ENCODE measurements around the gene EHD2. TPM values are rescaled to one million over a fixed set of nuclear protein-coding genes. Genes with fewer than 3 reads are reported as not detected.
"Not testable (repeated sequence)": the region's sequence is repeated elsewhere in the genome, so short reads cannot be mapped to it uniquely, and the experiment has no call there.

The EHD2 gene
- 60.5 TPM for total RNA-seq
- long read RNA-seq, transcript EHD2-201 (6 exons, 3,585 nt) = major isoform, 8 of 40 reads
- long read RNA-seq, partial matches to known transcripts = 23 of 40 reads
- long read RNA-seq, other reads (novel, unspliced or antisense) = 9 of 40 reads

DNA sequence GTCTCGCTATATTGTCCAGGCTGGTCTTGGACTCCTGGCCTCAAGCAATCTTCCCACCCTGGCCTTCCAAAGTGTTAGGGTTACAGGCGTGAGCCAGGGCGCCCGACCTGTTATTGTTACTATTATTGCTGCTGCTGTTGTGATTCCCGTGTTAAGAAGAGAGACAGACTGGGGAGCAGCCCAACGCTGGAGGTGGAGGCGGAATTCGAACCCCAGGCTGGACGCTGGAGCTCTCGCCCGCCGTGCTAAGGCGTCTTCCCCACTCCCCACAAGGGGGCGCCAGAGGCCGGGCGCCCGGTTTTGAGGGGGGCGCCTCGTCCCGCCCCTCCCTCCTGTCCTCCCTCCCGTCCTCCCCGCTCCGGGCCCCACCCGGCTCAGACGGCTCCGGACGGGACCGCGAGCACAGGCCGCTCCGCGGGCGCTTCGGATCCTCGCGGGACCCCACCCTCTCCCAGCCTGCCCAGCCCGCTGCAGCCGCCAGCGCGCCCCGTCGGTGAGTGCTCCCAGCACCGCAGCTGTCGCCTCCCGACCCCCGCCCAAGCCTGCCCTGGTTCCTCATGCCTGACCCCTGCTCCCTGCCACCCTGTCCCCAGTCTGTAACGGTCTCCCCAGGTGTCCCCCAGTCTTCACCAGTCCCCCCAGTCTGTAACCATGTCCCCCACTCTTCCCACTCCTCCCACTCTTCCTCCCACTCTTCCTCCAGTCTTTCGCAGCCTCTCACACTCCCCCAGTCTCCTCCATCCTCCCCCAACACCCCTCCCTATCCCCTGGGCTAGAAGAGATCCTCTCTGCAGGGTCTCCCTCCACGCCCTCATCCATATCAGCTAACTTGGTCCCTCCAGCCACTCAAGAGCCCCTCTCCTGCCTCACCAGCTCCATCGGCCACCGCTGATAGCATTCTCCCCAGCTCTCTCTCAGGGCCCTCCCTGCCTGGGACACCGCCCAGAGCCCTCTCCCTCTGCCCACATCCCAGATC is at the start of gene EHD2:
Gene EHD2 (plus strand): TSS at position 377 of the 976 bp plus-strand sequence. CDS start 3,191 bp downstream, outside the sequence.
- DNase-seq (ENCODE audit: missing footprints) (peak; percentile 80), ATAC-seq (peak; percentile 95)
- intact Hi-C loops (cut with DNase I) = loop anchor here (1.0 to 2.0 kb wide), 2 partner anchors 30 to 75 kb away; no protein-coding TSS in a partner anchor

GRCh38 chr19:47663435-47663910 is 49.7 kb upstream of the EHD2 start:
- DNase-seq (ENCODE audit: missing footprints) (no peak), ATAC-seq (no peak)
- intact Hi-C loops (cut with DNase I) = loop anchor here (5.0 kb wide), 1 partner anchor 41 kb away; no protein-coding TSS in a partner anchor

- peak; percentile 84 for DNase-seq (ENCODE audit: missing footprints)
- intact Hi-C loops (cut with DNase I) = loop anchor here (2.0 to 5.0 kb wide), 2 partner anchors 42 to 55 kb away; partner anchors contain the start of gene BICRA
- peak; percentile 81 for ATAC-seq
These were observed 49.1 kb upstream of the EHD2 start for GRCh38 chr19:47663911-47664771.

- intact Hi-C loops (cut with DNase I); ATAC-seq: not testable (repeated sequence)
These were observed 44.7 kb upstream of the EHD2 start for GRCh38 chr19:47668556-47668955.

DNA sequence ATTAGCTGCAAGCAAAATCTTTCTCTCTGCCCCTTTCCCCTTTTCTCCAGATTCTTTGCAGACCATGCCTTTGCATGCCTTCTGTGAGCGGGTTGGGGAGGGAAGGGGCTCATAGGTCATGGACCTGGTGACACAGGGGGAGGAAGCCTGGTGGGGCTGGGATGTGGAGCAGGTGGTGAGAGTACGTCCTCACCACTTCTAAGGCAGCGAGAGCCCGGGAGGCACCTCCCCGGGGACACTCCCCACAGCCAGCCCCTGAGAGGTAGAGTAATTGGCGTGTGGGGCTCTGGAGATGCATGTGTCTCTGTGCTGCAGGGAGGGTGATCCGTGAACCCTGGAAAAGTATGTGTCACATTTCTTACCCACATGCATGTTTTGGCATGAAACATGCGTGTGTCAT is 42.5 kb upstream of the EHD2 start:
- DNase-seq (ENCODE audit: missing footprints) (no peak), ATAC-seq (no peak)

More at GRCh38 chr19:47668556-47668955, 44.7 kb upstream of the EHD2 start:
- not testable (repeated sequence) for DNase-seq (ENCODE audit: missing footprints)

DNA sequence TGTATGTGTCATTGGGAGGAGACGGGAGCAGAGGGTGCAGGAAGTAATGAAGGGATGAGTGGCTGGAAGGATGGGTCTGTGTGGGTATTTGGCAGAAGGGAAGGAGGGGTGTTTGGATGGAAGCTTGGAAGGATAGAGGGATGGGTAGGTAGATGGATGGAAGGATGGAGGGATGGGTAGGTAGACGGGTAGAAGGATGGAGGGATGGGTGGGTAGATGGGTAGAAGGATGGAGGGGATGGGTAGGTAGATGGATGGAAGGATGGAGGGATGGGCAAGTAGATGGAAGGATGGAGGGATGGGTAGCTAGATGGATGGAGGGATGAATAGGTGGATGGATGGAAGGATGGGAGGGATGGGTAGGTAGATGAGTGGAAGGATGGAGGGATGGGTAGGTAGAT is 41.7 kb upstream of the EHD2 start:
- ATAC-seq (no peak), DNase-seq (ENCODE audit: missing footprints) (no peak)
- intact Hi-C loops (cut with DNase I) = no loop called here

More for the DNA sequence above, 42.5 kb upstream of the EHD2 start:
- intact Hi-C loops (cut with DNase I) = no loop called here

DNA sequence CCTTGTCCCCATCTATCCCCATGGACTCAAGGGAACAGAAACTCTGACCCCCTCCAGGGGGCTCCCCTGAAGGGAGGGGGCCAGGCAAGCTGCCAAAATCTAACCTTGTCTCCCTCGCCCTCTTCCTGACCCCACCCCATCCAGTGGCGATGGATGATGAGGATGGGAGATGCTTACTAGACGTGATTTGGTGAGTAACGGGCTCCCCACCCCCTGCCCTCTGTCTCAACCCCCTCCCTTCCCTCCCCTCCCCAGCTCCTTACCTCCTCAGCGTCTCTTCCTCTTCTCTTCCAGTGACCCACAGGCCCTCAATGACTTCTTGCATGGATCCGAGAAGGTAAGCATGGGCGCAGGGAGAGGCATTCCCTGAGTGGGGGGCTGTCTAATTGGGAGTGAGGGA is 39.8 kb upstream of the EHD2 start:
- intact Hi-C loops (cut with DNase I) = no loop called here
- ATAC-seq = no peak
- no peak for DNase-seq (ENCODE audit: missing footprints)

DNA sequence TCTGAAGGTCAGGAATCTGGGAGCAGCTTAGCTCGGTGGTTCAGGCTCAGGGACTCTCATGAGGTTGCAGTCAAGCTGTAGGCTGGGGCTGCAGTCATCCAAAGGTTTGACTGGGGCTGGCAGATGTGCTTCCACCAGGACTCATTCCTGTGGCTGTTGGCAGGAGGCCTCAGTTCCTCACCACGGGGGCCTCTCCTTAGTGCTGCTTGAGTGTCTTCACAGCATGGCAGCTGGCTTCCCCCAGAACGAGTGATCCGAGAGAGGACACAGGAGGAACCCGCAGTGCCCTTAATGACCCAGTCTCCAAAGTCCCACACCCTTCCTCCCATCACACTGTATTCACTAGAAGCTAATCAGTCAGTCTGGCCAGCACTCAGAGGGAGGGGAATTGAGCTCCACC is 38.7 kb upstream of the EHD2 start:
- DNase-seq (ENCODE audit: missing footprints) (no peak), ATAC-seq (no peak)
- intact Hi-C loops (cut with DNase I) = no loop called here

GRCh38 chr19:47675271-47675670 is 38.0 kb upstream of the EHD2 start:
- DNase-seq (ENCODE audit: missing footprints) (no peak), ATAC-seq (no peak)
- intact Hi-C loops (cut with DNase I) = no loop called here

- ATAC-seq = no peak
- intact Hi-C loops (cut with DNase I) = no loop called here
- no peak for DNase-seq (ENCODE audit: missing footprints)
These were observed 37.4 kb upstream of the EHD2 start for GRCh38 chr19:47675859-47676258.

GRCh38 chr19:47676811-47677210 is 36.4 kb upstream of the EHD2 start:
- DNase-seq (ENCODE audit: missing footprints) (no peak), ATAC-seq (no peak)
- intact Hi-C loops (cut with DNase I) = no loop called here

GRCh38 chr19:47679251-47679900 is 33.8 kb upstream of the EHD2 start:
- DNase-seq (ENCODE audit: missing footprints) (no peak), ATAC-seq (no peak)
- intact Hi-C loops (cut with DNase I) = no loop called here

DNA sequence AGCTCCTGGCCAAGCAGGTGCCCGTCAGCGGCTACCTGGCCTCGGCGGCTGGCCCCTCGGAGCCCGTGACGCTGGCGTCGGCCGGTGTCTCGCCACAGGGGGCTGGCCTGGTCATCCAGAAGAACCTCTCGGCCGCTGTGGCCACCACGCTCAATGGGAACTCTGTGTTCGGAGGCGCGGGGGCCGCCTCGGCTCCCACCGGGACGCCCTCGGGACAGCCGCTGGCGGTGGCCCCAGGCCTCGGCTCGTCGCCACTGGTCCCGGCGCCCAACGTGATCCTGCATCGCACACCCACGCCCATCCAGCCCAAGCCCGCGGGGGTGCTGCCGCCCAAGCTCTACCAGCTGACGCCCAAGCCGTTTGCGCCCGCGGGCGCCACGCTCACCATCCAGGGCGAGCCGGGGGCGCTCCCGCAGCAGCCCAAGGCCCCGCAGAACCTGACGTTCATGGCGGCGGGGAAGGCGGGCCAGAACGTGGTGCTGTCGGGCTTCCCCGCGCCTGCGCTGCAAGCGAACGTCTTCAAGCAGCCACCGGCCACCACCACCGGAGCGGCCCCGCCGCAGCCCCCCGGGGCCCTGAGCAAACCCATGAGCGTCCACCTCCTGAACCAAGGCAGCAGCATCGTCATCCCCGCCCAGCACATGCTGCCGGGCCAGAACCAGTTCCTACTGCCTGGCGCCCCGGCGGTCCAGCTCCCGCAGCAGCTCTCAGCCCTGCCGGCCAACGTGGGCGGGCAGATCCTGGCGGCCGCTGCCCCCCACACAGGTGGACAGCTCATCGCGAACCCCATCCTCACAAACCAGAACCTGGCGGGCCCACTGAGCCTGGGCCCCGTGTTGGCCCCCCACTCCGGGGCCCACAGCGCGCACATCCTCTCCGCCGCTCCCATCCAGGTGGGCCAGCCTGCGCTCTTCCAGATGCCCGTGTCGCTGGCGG is 33.0 kb upstream of the EHD2 start:
- no peak for ATAC-seq
- peak; percentile 58 for DNase-seq (ENCODE audit: missing footprints)
- intact Hi-C loops (cut with DNase I) = no loop called here

GRCh38 chr19:47680858-47681332 is 32.3 kb upstream of the EHD2 start:
- intact Hi-C loops (cut with DNase I) = no loop called here
- DNase-seq (ENCODE audit: missing footprints) (peak; percentile 58), ATAC-seq (no peak)

DNA sequence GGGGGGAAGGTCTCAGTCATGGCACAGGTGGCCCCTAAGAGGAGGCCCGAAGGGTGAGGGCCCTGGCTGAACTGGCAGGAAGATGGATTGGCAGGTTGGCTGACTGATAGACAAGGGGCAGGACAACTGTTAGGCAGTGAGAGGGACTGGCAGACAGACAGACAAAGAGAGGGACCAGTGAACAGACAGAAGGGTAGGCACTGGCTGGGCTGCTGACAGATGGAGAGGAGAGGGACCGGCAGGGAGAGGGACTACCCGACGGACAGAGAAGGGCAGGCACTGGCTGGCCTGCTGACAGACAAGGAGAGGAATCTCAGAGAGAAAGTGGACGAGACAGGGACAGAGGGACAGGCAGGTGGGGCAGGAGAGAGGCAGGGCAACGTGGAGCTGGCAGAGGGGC is 31.8 kb upstream of the EHD2 start:
- peak; percentile 64 for ATAC-seq
- no peak for DNase-seq (ENCODE audit: missing footprints)
- intact Hi-C loops (cut with DNase I) = no loop called here

- DNase-seq (ENCODE audit: missing footprints) = peak; percentile 55
- no peak for ATAC-seq
- intact Hi-C loops (cut with DNase I) = no loop called here
These were observed 31.3 kb upstream of the EHD2 start for GRCh38 chr19:47681936-47682335.

GRCh38 chr19:47682939-47683338 is 30.3 kb upstream of the EHD2 start:
- ATAC-seq (no peak), DNase-seq (ENCODE audit: missing footprints) (no peak)
- intact Hi-C loops (cut with DNase I) = no loop called here
